Measurements from ENCODE around the gene MUC13.

MUC13 gene

DNA sequence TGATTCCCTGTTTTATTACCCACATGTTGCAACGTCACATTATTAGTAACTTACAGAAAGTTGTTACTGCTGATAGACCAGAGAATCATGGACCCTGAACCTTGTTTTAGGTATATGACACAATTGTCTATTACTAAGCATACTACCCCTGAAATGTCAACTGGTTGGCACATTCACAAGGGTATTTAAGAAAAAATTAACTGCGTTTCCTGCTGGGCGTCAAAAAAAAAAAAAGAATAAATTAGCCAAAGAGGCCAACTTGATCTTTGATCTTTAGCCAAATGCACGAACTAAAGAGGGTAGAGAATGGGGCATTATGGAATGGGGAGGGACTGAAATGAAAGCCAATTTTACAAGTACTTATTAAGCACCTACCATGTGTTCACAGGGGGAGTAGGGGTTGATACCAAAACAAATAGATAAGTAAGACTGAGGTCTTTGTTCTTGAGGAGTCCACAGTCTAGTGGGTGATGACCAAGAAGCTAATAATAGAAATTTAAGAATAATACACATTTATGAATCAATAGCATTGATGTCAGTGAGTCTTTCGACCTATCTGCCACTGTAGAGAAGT lies 17.8 kb upstream of the MUC13 start:
- CTCF ChIA-PET = no interaction called here
- DNase-seq (ENCODE audit: low spot score) = no peak
- no peak overlapping the region for H3K27ac ChIP-seq
- TF ChIP-seq, protein P1, sequence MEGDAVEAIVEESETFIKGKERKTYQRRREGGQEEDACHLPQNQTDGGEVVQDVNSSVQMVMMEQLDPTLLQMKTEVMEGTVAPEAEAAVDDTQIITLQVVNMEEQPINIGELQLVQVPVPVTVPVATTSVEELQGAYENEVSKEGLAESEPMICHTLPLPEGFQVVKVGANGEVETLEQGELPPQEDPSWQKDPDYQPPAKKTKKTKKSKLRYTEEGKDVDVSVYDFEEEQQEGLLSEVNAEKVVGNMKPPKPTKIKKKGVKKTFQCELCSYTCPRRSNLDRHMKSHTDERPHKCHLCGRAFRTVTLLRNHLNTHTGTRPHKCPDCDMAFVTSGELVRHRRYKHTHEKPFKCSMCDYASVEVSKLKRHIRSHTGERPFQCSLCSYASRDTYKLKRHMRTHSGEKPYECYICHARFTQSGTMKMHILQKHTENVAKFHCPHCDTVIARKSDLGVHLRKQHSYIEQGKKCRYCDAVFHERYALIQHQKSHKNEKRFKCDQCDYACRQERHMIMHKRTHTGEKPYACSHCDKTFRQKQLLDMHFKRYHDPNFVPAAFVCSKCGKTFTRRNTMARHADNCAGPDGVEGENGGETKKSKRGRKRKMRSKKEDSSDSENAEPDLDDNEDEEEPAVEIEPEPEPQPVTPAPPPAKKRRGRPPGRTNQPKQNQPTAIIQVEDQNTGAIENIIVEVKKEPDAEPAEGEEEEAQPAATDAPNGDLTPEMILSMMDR (conservative IDR thresholded peaks at IDR 0.05; ENCODE audit: low read depth) = no peak
- POLR2A ChIA-PET (ENCODE audit: low non-redundant PET) = no interaction called here

DNA sequence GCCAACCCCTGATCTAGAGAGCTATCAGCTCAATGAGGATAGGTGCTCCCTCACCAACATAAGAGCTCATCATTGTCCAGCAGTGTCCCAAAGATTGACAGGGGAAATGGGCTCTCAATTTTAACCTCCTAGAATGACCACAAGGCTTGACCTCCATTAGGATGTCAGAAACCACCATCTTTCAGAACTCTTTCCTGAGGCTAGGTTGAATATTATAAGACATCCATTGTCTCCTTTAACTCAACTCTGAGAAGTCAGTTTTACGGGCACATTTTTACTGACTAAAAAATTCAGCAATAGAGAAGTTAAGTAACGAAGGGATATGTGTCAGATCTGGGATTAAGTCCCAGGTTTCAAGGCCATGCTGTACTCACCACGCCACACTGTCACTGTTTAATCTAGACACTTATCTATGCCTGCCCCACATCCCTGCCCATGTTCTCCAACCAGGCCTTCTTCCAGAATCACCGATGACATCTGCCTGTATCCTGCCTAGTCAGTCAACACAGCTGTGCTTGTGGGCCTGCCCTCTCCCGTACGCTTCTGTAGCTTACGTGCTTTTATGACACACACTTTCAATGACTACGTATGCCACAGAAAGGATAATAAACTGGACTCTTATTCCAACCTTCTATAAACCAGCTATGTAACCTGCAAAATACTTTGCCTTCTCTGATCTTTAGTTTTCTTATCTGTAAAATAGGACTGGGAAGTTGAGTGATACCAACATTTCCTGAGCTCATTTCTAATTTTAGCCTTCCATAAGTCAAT lies 17.1 kb upstream of the MUC13 start:
- ChIA-PET POLR2A (ENCODE audit: low non-redundant PET) (no interaction called here), CTCF (interaction anchor here (0.6 kb wide), 2 partner anchors 18 to 387 kb away, joined by 3 to 4 read pairs; no protein-coding TSS in a partner anchor)
- TF ChIP-seq, protein P1 (conservative IDR thresholded peaks at IDR 0.05; ENCODE audit: low read depth) = no peak
- no peak overlapping the region for H3K27ac ChIP-seq
- DNase-seq (ENCODE audit: low spot score) = no peak

DNA sequence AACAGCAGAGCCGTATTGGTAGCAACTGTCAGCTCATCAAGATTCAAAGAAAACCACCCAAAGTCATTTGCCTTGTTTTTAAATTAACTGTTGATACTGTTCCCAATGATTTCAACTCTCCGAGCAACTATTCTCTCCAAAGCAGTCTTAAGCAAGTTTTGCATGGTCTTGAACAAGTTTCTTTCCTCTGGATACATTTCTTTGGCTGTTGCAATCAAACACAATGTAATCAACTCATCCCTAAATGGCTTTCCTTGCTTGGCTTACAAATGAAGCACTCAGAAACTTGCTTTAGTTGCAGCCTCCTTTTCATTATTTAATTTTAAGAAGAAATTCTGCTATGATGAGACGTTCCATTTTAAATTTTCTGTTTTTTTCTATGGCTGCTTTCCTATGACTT lies 15.5 kb upstream of the MUC13 start:
- POLR2A ChIA-PET (ENCODE audit: low non-redundant PET) = no interaction called here
- CTCF ChIA-PET = no interaction called here
- no peak overlapping the region for H3K27ac ChIP-seq
- no peak for DNase-seq (ENCODE audit: low spot score)
- TF ChIP-seq, protein P1 (conservative IDR thresholded peaks at IDR 0.05; ENCODE audit: low read depth) = no peak

- H3K27ac ChIP-seq = no peak overlapping the region
- CTCF ChIA-PET = interaction anchor here (0.6 kb wide), 1 partner anchor 17 kb away, joined by 5 read pairs; no protein-coding TSS in a partner anchor
- TF ChIP-seq, protein P1 (conservative IDR thresholded peaks at IDR 0.05; ENCODE audit: low read depth) = no peak
- POLR2A ChIA-PET (ENCODE audit: low non-redundant PET) = no interaction called here
- no peak for DNase-seq (ENCODE audit: low spot score)
Measured at GRCh38 chr3:124942613-124943012, 8.1 kb upstream of the MUC13 start.

- ChIA-PET POLR2A (ENCODE audit: low non-redundant PET) (no interaction called here), CTCF (no interaction called here)
- TF ChIP-seq, protein P1 (conservative IDR thresholded peaks at IDR 0.05; ENCODE audit: low read depth) = no peak
- no peak overlapping the region for H3K27ac ChIP-seq
- no peak for DNase-seq (ENCODE audit: low spot score)
Measured at GRCh38 chr3:124941771-124942170, 7.2 kb upstream of the MUC13 start.

GRCh38 chr3:124939661-124940060 lies 5.1 kb upstream of the MUC13 start:
- CTCF ChIA-PET = interaction anchor here (0.6 kb wide), 1 partner anchor 100 kb away, joined by 4 read pairs; no protein-coding TSS in a partner anchor
- no peak for DNase-seq (ENCODE audit: low spot score)
- POLR2A ChIA-PET (ENCODE audit: low non-redundant PET) = interaction anchor here (0.6 kb wide), 1 partner anchor 563 kb away, joined by 10 read pairs; no protein-coding TSS in a partner anchor
- TF ChIP-seq, protein P1 (conservative IDR thresholded peaks at IDR 0.05; ENCODE audit: low read depth) = no peak
- no peak overlapping the region for H3K27ac ChIP-seq
